AG04450 (cell line): ENCODE results near the gene JADE2. TPM values are rescaled to one million over a fixed set of nuclear protein-coding genes. Genes with fewer than 3 reads are reported as not detected.
"Not testable (repeated sequence)": the region's sequence is repeated elsewhere in the genome, so short reads cannot be mapped to it uniquely, and the experiment has no call there.

Source experiments
- CTCF ChIA-PET: fragments of 300-600, 350-600 bp; formaldehyde crosslinking; extraction: SDS; loops from one replicate; lab custom pipeline; 2022; ENCODE audit warnings: antibody characterized with exemption, inconsistent platforms; lab: Charles Lee
- POLR2A ChIA-PET: fragments of 350-600 bp; formaldehyde crosslinking; extraction: SDS; loops from one replicate; lab custom pipeline; 2021; ENCODE audit warnings: antibody characterized with exemption, inconsistent platforms; lab: Yijun Ruan, JAX
- DNase-seq: peaks from one replicate; pipeline ENCODE4 v3.0.0-alpha.2; 2011; ENCODE audit warnings: low read depth, low spot score
- H3K27ac ChIP-seq: one replicate; pipeline ENCODE4 v1.5.1; 2012; ENCODE audit warnings: low read depth, low read length, control low read depth
- H3K27me3 ChIP-seq: one replicate; pipeline ENCODE4 v1.6.0; 2012; ENCODE audit warnings: low read length; ENCODE audit not compliant: control insufficient read depth, insufficient read depth
- H3K4me3 ChIP-seq: 2 replicates; pipeline ENCODE4 v1.5.1; 2011; ENCODE audit warnings: mild to moderate bottlenecking, low read depth, low read length, control low read depth
- H3K9me3 ChIP-seq: 2 replicates; pipeline ENCODE4 v1.5.1; 2012; ENCODE audit warnings: low read length; ENCODE audit not compliant: control insufficient read depth, insufficient read depth
- polyA plus RNA-seq: library from polyadenylated mRNA; depleted of rRNA; stranded (reverse); fragments of >200 nt; gene quantifications from 2 replicates; pipeline ENCODE4 v1.2.3, GENCODE V29; 2011
- TF ChIP-seq, protein P1 (sequence below): IDR thresholded peaks from 2 replicates; pipeline ENCODE4 v1.5.1; 2011; ENCODE audit warnings: low read depth, low read length, control low read depth, inconsistent platforms

Gene JADE2
- polyA plus RNA-seq, 1 experiment = 13.2 TPM

DNA sequence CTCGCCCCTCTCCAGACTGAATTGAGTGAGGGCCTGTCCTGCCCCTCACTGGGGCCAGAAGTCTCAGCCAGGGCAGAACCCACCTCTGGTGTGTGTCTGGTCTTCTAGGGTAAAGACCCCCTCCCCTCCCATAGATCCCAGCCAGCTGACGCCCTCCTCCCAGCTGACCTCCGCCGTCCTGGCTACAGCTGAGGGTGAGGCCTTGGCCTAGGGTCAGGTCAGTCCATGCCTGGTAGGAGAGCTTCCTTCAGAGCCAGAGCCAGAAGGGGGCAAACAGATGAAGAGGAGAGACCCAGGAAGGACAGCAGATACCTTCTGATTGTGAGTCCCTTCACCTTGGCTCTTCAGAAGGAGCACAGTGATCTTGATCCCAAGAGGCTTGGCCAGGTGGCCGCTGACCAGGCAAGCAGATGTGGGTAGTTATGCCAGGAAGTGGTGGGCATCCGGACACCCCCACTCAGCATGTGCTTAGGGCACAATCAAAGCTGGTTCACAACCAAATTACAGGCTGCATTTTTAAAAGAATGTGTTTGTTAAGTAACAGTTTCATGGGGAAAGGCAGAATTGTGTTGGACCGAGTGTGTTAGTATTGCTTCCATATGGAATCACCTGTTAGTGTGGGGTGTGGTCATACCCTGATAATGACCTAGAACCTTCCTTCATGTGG is 29.9 kb downstream of the JADE2 start:
- no peaks in the 10 kb centered on the region for H3K9me3 ChIP-seq
- no peak for DNase-seq
- TF ChIP-seq, protein P1, sequence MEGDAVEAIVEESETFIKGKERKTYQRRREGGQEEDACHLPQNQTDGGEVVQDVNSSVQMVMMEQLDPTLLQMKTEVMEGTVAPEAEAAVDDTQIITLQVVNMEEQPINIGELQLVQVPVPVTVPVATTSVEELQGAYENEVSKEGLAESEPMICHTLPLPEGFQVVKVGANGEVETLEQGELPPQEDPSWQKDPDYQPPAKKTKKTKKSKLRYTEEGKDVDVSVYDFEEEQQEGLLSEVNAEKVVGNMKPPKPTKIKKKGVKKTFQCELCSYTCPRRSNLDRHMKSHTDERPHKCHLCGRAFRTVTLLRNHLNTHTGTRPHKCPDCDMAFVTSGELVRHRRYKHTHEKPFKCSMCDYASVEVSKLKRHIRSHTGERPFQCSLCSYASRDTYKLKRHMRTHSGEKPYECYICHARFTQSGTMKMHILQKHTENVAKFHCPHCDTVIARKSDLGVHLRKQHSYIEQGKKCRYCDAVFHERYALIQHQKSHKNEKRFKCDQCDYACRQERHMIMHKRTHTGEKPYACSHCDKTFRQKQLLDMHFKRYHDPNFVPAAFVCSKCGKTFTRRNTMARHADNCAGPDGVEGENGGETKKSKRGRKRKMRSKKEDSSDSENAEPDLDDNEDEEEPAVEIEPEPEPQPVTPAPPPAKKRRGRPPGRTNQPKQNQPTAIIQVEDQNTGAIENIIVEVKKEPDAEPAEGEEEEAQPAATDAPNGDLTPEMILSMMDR = no peak
- no peaks in the 10 kb centered on the region for H3K27me3 ChIP-seq
- ChIA-PET CTCF (interaction anchor here (0.5 to 0.8 kb wide), 2 partner anchors 22 to 50 kb away, joined by 3 to 4 read pairs; no protein-coding TSS in a partner anchor), POLR2A (interaction anchor here (1.2 to 1.4 kb wide), 2 partner anchors 24 to 378 kb away, joined by 3 to 4 read pairs; partner anchors contain the start of gene SKP1)
- H3K27ac ChIP-seq = peak overlapping the region; percentile 75
- H3K4me3 ChIP-seq = no peak overlapping the region

DNA sequence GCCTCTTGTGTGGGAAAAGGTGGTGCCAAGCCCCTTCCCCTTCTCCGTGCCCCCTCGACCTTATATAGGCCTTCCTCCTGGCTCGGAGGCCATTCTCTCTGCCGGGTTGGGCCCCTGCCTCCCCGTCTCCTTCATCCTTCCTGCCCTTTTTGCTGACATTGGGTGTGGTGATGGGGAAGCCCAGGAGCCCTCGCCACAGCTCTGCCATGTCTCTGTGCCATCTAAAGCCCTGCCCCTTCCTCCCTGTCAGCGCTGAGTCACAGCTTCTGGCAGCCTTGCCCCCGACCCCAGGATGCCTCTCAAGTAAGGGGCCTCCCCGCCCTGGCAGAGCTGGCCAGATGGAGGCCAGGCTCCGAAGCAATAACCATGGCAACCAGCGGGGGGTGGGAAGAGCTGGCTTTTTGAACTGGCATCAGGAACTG is 30.4 kb downstream of the JADE2 start:
- peak overlapping the region; percentile 61 for H3K27ac ChIP-seq
- no peak for DNase-seq
- ChIA-PET POLR2A (no interaction called here), CTCF (interaction anchor here (0.6 kb wide), 1 partner anchor 22 kb away, joined by 4 read pairs; no protein-coding TSS in a partner anchor)
- no peaks in the 10 kb centered on the region for H3K9me3 ChIP-seq
- H3K4me3 ChIP-seq = no peak overlapping the region
- no peaks in the 10 kb centered on the region for H3K27me3 ChIP-seq
- TF ChIP-seq, protein P1 = 0 out of 2 replicates have a peak, but pooled peaks have one; percentile 5

DNA sequence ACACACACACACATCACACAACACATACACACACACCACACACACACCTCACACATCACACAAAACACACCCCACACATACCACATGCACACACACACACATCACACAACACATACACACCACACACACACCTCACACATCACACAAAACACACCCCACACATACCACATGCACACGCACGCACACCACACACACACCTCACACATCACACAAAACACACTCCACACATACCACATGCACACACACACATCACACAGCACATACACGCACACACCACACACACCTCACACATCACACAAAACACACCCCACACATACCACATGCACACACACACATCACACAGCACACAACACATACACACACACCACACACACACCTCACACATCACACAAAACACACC is 31.1 kb downstream of the JADE2 start:
- H3K4me3 ChIP-seq, H3K9me3 ChIP-seq, DNase-seq, H3K27ac ChIP-seq, H3K27me3 ChIP-seq: not testable (repeated sequence)
- POLR2A ChIA-PET = interaction anchor here (0.7 kb wide), 2 partner anchors 25 to 137 kb away, joined by 3 read pairs; no protein-coding TSS in a partner anchor
- CTCF ChIA-PET = interaction anchor here (0.6 to 1.0 kb wide), 3 partner anchors 23 to 122 kb away, joined by 3 to 5 read pairs (median 4); no protein-coding TSS in a partner anchor

DNA sequence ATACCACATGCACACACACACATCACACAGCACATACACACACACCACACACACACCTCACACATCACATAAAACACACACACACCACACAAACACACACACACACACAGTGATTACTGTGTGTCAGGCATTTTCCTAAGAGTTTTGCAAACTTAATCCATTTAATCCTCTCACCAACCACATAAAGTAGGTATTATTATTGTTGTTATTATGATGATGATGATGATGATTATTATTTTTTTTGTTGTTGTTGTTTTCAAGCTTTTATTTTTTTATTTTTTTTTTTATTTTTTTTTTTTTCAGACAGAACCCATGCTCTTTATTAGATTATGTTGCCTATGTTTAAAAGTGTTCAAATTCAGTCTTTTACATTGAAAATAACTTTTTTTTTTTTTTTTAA is 31.5 kb downstream of the JADE2 start:
- no peak overlapping the region for H3K27ac ChIP-seq
- DNase-seq = no peak
- no peak overlapping the region for H3K4me3 ChIP-seq
- no peaks in the 10 kb centered on the region for H3K9me3 ChIP-seq
- no peaks in the 10 kb centered on the region for H3K27me3 ChIP-seq
- CTCF ChIA-PET = interaction anchor here (0.7 to 1.0 kb wide), 2 partner anchors 30 to 122 kb away, joined by 3 to 5 read pairs; no protein-coding TSS in a partner anchor
- TF ChIP-seq, protein P1 = no peak
- POLR2A ChIA-PET = interaction anchor here (0.7 kb wide), 2 partner anchors 25 to 137 kb away, joined by 3 read pairs; no protein-coding TSS in a partner anchor

DNA sequence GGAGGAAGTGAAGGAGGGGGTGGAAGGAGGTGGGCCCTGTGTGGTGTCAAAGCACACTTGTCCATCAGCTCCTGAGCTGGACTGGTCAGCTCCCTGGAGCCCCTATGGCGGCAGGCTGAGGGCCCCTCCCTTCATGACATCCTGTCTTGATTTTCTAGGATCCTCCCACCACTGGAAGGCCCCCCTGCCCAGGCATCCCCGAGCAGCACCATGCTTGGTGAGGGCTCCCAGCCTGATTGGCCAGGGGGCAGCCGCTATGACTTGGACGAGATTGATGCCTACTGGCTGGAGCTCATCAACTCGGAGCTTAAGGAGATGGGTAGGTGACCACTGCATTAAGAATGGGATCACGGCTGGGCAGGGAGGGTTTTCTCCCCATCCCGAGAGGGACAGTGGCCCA is 34.2 kb downstream of the JADE2 start:
- H3K4me3 ChIP-seq = no peak overlapping the region
- DNase-seq = no peak
- TF ChIP-seq, protein P1 = no peak
- CTCF ChIA-PET = interaction anchor here (1.0 kb wide), 2 partner anchors 32 to 149 kb away, joined by 3 read pairs; partner anchors contain the start of gene CDKN2AIPNL
- no peak overlapping the region for H3K27ac ChIP-seq
- no peaks in the 10 kb centered on the region for H3K9me3 ChIP-seq
- POLR2A ChIA-PET = no interaction called here
- no peaks in the 10 kb centered on the region for H3K27me3 ChIP-seq
